Psoas muscle (tissue), 8 donors: ENCODE measurements around the gene MED17. TPM values are rescaled to one million over a fixed set of nuclear protein-coding genes. Genes with fewer than 3 reads are reported as not detected.

ENCODE experiments used
- ATAC-seq, 4 donors: fragments of 200-7000 bp; cut with Tn5 transposase; one replicate each; pipeline ENCODE4 v1.9.1; 2020; ENCODE audit warnings: moderate library complexity in 3 of 4, mild to moderate bottlenecking in 2 of 4
- DNase-seq, 2 donors: peaks; one replicate each; pipeline ENCODE4 v3.0.0-alpha.2; 2020
- H3K27ac ChIP-seq: fragments of 200-600 bp; one replicate; pipeline ENCODE4 v1.8.0; 2022
- H3K27me3 ChIP-seq, 3 donors: fragments of 200-600 bp in 1 of 3; one replicate each; pipeline versions ENCODE4 v1.6.1 to v1.8.0; 2013 to 2022; ENCODE audit warnings: low read length in 2 of 3, mild to moderate bottlenecking in 2 of 3, moderate library complexity in 1 of 3; ENCODE audit not compliant: insufficient read depth in 3 of 3
- H3K36me3 ChIP-seq, 2 donors: fragments of 200-600 bp in 1 of 2; one replicate each; pipeline versions ENCODE4 v1.6.1 to v1.8.0; 2013 to 2022; ENCODE audit warnings: low read depth in 1 of 2, mild to moderate bottlenecking in 1 of 2, moderate library complexity in 1 of 2; ENCODE audit not compliant: insufficient read depth in 1 of 2
- H3K4me1 ChIP-seq: fragments of 200-600 bp; one replicate; pipeline ENCODE4 v1.8.0; 2022
- H3K4me3 ChIP-seq: fragments of 200-600 bp; one replicate; pipeline ENCODE4 v1.8.0; 2022; ENCODE audit warnings: mild to moderate bottlenecking
- H3K9me3 ChIP-seq: fragments of 200-600 bp; one replicate; pipeline ENCODE4 v1.8.0; 2022
- CTCF ChIP-seq: fragments of 200-600 bp; IDR thresholded peaks from one replicate; pipeline ENCODE4 v1.8.0; 2022; ENCODE audit warnings: antibody characterized with exemption
- WGBS, 3 donors: extraction: QIAGEN DNeasy Blood & Tissue Kit; methylation state at CpG; one replicate each; pipeline versions ENCODE4 v1.1.6 to v1.1.7; 2013; 5-methylcytosine and 5-hydroxymethylcytosine counted together
- intact Hi-C, 2 donors: fragments of 100-400 bp; cut with DNase I; formaldehyde crosslinking; loops; one replicate each; pipeline versions ENCODE4 v1.11.0 to v1.14.2; 2022
- polyA plus RNA-seq, 3 donors: library from polyadenylated mRNA; stranded (reverse); fragments of 200-250 nt; gene quantifications; one replicate each; pipeline ENCODE4 v1.2.3, GENCODE V29; 2013
- total RNA-seq, 4 donors: library from RNA; stranded (reverse); fragmentation: NEBNext Ultra II Directional in 2 of 4; extraction: Animal tissue kit (Norgen Biotek cat#: 25700) in 2 of 4; gene quantifications; one replicate each; pipeline versions ENCODE4 v1.2.1 to v1.2.4, GENCODE V29; 2021 to 2023
- donor health status: healthy with polysubstance abuse.
- donor health status: DM: no; HTN: no; CAD: no; lungs with moderate emphysema.
- donor health status: Bipolar disorder and iron deficiency.
- donor health status: healthy.
- donor health status: DM: yes; HTN: yes; CAD: no.
- donor health status: DM: no; HTN: no; CAD: no.
- donor health status: DM: no; HTN: no; CAD: no.
- donor health status: DM: yes; HTN: yes; CAD: no.

MED17 gene
- total and polyA plus RNA-seq, 7 donors: 7.1 to 16.0 (median 11.2) TPM

DNA sequence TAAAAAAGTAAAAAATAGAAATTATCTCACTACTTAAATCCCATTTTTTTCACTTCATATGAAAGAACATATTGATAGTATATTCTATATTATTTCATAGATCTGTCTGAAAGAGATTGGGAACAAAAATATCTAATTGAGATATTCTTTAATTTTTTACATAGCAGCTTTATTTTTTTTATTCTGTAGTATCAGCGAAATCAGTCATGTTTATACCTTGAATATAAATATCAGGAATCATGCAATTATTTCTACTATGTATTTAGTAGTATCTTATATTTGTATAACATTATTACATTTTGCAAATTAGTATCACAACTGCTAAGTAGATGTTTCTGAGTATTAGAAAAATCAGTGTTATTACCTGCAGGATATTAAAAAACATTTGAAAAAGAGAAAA lies 22.2 kb upstream of the MED17 start:
- H3K27me3 ChIP-seq: no peaks in the 10 kb centered on the region
- DNase-seq: no peak
- no peak overlapping the region for H3K27ac ChIP-seq
- H3K4me3 ChIP-seq: no peak overlapping the region
- no peak for ATAC-seq
- H3K4me1 ChIP-seq: no peaks in the 10 kb centered on the region
- no peaks in the 10 kb centered on the region for H3K9me3 ChIP-seq
- TF ChIP-seq CTCF: no peak
- intact Hi-C loops: no loop called here
- H3K36me3 ChIP-seq: peaks cover 8 to 96% of the 10 kb centered on the region in 2 donors
- WGBS, 3 donors: 97 to 98% (median 98%) methylated on average over 1 of the region's 1 CpG

- no peak for DNase-seq
- intact Hi-C loops: no loop called here
- Histone ChIP-seq H3K36me3 (peaks cover 3 to 59% of the 10 kb centered on the region in 2 donors), H3K4me3 (no peak overlapping the region), H3K27ac (no peak overlapping the region), H3K27me3 (no peaks in the 10 kb centered on the region), H3K9me3 (no peaks in the 10 kb centered on the region), H3K4me1 (no peaks in the 10 kb centered on the region)
- TF ChIP-seq CTCF: no peak
- ATAC-seq: no peak
- WGBS, 3 donors: 80 to 88% (median 83%) methylated on average over 2 of the region's 2 CpGs
These were observed 18.5 kb upstream of the MED17 start for GRCh38 chr11:93765551-93765950.

DNA sequence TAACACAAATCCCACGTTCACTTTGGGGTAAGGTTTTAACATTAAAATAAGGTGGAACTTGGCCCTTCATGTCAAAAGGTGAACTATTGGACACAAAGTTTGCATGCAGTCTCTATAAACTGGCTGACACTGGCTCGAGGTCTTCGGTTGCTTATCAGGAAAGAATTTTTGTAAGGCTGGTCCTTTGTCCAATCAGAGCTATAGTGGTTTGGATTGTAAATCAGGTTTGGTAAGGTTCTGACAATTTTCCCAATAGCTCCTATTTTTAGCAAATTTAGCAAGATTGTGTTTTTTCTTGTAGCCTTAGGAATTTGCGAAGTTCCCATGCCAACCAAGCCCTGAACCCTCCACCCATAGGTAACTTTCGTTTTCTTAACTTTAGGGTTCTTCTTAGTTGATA lies 17.6 kb upstream of the MED17 start:
- no peak overlapping the region for H3K4me3 ChIP-seq
- TF ChIP-seq CTCF: no peak
- H3K36me3 ChIP-seq: peaks cover 3 to 50% of the 10 kb centered on the region in 2 donors
- DNase-seq (no peak), ATAC-seq (no peak)
- H3K4me1 ChIP-seq: no peaks in the 10 kb centered on the region
- intact Hi-C loops: no loop called here
- H3K9me3 ChIP-seq: no peaks in the 10 kb centered on the region
- 91 to 93% (median 92%) methylated on average over 5 of the region's 5 CpGs for WGBS, 3 donors
- H3K27ac ChIP-seq: no peak overlapping the region
- H3K27me3 ChIP-seq: no peaks in the 10 kb centered on the region

DNA sequence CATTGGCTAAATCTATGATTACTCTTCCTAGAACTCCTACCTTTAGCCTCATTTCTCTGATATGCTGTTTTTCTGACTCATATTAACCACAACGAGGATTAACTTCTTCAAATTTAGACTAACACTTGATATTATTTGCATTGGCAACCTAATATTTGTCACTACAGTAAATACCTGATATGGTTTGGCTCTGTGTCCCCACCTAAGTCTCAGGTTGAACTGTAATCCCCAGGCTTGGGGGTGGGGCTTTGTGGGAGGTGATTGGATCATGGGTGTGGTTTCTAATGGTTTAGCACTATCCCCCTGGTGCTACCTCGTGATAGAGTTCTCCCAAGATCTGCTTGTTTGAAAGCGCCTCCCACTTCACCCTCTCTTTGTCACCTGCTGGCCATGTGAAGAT lies 17.1 kb upstream of the MED17 start:
- DNase-seq (no peak), ATAC-seq (no peak)
- no peak for TF ChIP-seq CTCF
- H3K9me3 ChIP-seq: no peaks in the 10 kb centered on the region
- H3K27me3 ChIP-seq: no peaks in the 10 kb centered on the region
- intact Hi-C loops: no loop called here
- no peaks in the 10 kb centered on the region for H3K4me1 ChIP-seq
- peaks cover 3 to 45% of the 10 kb centered on the region in 2 donors for H3K36me3 ChIP-seq
- H3K4me3 ChIP-seq: no peak overlapping the region
- WGBS, 3 donors: 91 to 95% (median 92%) methylated on average over 3 of the region's 3 CpGs
- H3K27ac ChIP-seq: no peak overlapping the region

DNA sequence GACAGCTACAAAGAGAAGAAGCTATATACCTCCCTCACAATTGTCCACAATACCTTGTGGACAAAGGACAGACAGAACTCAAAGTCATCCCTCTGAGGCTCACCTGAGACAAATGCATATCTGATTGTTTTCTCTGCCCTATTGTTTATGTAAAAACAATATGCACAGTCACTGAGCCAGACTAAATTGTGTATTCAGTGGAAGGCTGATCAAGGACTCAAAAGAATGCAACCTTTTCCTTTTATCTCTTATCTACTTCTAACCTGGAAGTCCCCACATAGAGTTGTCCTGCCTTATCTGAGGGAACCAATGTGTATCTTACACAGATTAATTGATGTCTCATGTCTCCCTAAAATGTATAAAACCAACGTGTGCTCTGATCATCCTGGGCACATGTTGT lies 13.9 kb upstream of the MED17 start:
- H3K27me3 ChIP-seq: no peaks in the 10 kb centered on the region
- intact Hi-C loops: no loop called here
- WGBS, 3 donors: 54 to 72% (median 65%) methylated on average over 1 of the region's 1 CpG
- H3K9me3 ChIP-seq: no peaks in the 10 kb centered on the region
- H3K27ac ChIP-seq: no peak overlapping the region
- no peak for ATAC-seq
- H3K4me1 ChIP-seq: no peaks in the 10 kb centered on the region
- H3K36me3 ChIP-seq: peaks cover 0 to 17% of the 10 kb centered on the region in 2 donors
- TF ChIP-seq CTCF: no peak
- no peak overlapping the region for H3K4me3 ChIP-seq
- DNase-seq: no peak
